H1 (cell line): ENCODE data around the gene GJD3. TPM values are rescaled to one million over a fixed set of nuclear protein-coding genes. Genes with fewer than 3 reads are reported as not detected.

ENCODE experiments used
- CTCF ChIA-PET: fragments of 300-600 bp; sonication (Branson Sonifier 250); formaldehyde crosslinking; loops from one replicate; lab custom pipeline; 2021; ENCODE audit not compliant: partially characterized antibody; lab: Charles Lee
- POLR2A ChIA-PET: fragments of 300-600 bp; sonication (Branson Sonifier 250); formaldehyde crosslinking; loops from one replicate; lab custom pipeline; 2021; ENCODE audit warnings: inconsistent platforms; ENCODE audit not compliant: partially characterized antibody; lab: Charles Lee
- DNase-seq, 2 experiments: peaks; one replicate each; pipeline versions ENCODE4 v3.0.0 to v3.0.0-alpha.2; 2010 to 2022; ENCODE audit warnings: low spot score in 2 of 2, low read depth in 1 of 2, mixed read lengths in 1 of 2
- FAIRE-seq: peaks from 2 replicates; lab custom pipeline; 2011; peaks lifted over from hg19 to GRCh38; lab: Jason Lieb, UNC
- H2AFZ ChIP-seq: 2 replicates; pipeline ENCODE4 v1.8.1; 2012; ENCODE audit warnings: low read length, inconsistent platforms
- H2AK5ac ChIP-seq: 2 replicates; pipeline ENCODE4 v1.6.1; 2013; ENCODE audit warnings: low read depth, low read length
- H2BK120ac ChIP-seq: replicated peaks from 2 replicates; pipeline ENCODE3; 2013; ENCODE audit warnings: low read depth, low read length, inconsistent platforms
- H2BK12ac ChIP-seq: 2 replicates; pipeline ENCODE4 v1.6.1; 2013; ENCODE audit warnings: low read depth, low read length
- H2BK15ac ChIP-seq: 2 replicates; pipeline ENCODE4 v1.6.1; 2013; ENCODE audit warnings: low read length
- H2BK20ac ChIP-seq: 2 replicates; pipeline ENCODE4 v1.6.1; 2013; ENCODE audit warnings: low read length
- H2BK5ac ChIP-seq: 2 replicates; pipeline ENCODE4 v1.6.1; 2013; ENCODE audit warnings: low read depth, low read length
- H3K14ac ChIP-seq: 2 replicates; pipeline ENCODE4 v1.6.1; 2013; ENCODE audit warnings: inconsistent platforms; ENCODE audit not compliant: insufficient read length
- H3K18ac ChIP-seq: 2 replicates; pipeline ENCODE4 v1.6.1; 2013; ENCODE audit warnings: low read length; ENCODE audit errors: extremely low read depth
- H3K23ac ChIP-seq: 2 replicates; pipeline ENCODE4 v1.6.1; 2013; ENCODE audit warnings: inconsistent platforms; ENCODE audit not compliant: insufficient read length
- H3K23me2 ChIP-seq: 2 replicates; pipeline ENCODE4 v1.6.1; 2013; ENCODE audit warnings: low read depth, low read length
- H3K27ac ChIP-seq: 2 replicates; pipeline ENCODE4 v1.6.1; 2011; ENCODE audit warnings: low read depth, low read length, inconsistent platforms
- H3K27me3 ChIP-seq, 4 experiments: replicated peaks in 1 of 4; 1 replicate in 1 of 4; 2 replicates in 3 of 4; pipeline versions ENCODE4 v1.6.1 to v1.8.1; 2011 to 2013; ENCODE audit warnings: low read length in 3 of 4, mild to moderate bottlenecking in 3 of 4, inconsistent platforms in 2 of 4, mixed read lengths in 2 of 4, moderate library complexity in 1 of 4; ENCODE audit not compliant: control insufficient read depth in 3 of 4, insufficient read depth in 3 of 4; ENCODE audit errors: extremely low read depth in 1 of 4
- H3K36me3 ChIP-seq, 4 experiments: 2 replicates each; pipeline versions ENCODE4 v1.6.1 to v1.8.1; 2011 to 2013; ENCODE audit warnings: mild to moderate bottlenecking in 4 of 4, low read length in 3 of 4, moderate library complexity in 2 of 4, control low read depth in 1 of 4, inconsistent platforms in 1 of 4; ENCODE audit not compliant: insufficient read depth in 4 of 4, control insufficient read depth in 2 of 4
- H3K4ac ChIP-seq: replicated peaks from 2 replicates; pipeline ENCODE3; 2013; ENCODE audit warnings: low read length, low read depth, mixed read lengths, inconsistent platforms; ENCODE audit not compliant: insufficient read length
- H3K4me1 ChIP-seq, 4 experiments: replicated peaks in 1 of 4; 1 replicate in 1 of 4; 2 replicates in 3 of 4; pipeline versions ENCODE4 v1.6.1 to v1.8.1; 2011 to 2013; ENCODE audit warnings: low read length in 3 of 4, inconsistent platforms in 2 of 4, mixed read lengths in 1 of 4; ENCODE audit not compliant: insufficient read depth in 4 of 4, control insufficient read depth in 3 of 4
- H3K4me2 ChIP-seq, 2 experiments: 2 replicates each; pipeline versions ENCODE4 v1.6.1 to v1.8.1; 2011 to 2013; ENCODE audit warnings: low read depth in 2 of 2, low read length in 2 of 2, control low read depth in 1 of 2, inconsistent platforms in 1 of 2, mild to moderate bottlenecking in 1 of 2; ENCODE audit not compliant: insufficient read depth in 1 of 2
- H3K4me3 ChIP-seq, 4 experiments: fragments of 200-600, 300-600 bp in 1 of 4; sonication (generic), shearing (Covaris generic), sonication (Bioruptor Twin) in 1 of 4; 2 replicates each; pipeline versions ENCODE4 v1.5.1 to v1.8.1; 2011 to 2016; ENCODE audit warnings: low read length in 4 of 4, low read depth in 3 of 4, control low read depth in 2 of 4, inconsistent platforms in 2 of 4, mild to moderate bottlenecking in 2 of 4, mixed read lengths in 1 of 4, moderate library complexity in 1 of 4; ENCODE audit not compliant: insufficient read depth in 2 of 4; ENCODE audit errors: extremely low read depth in 1 of 4
- H3K56ac ChIP-seq: replicated peaks from 2 replicates; pipeline ENCODE3; 2013; ENCODE audit warnings: low read depth, mild to moderate bottlenecking, mixed read lengths, low read length, inconsistent platforms; ENCODE audit not compliant: insufficient read length
- H3K79me1 ChIP-seq: 2 replicates; pipeline ENCODE4 v1.6.1; 2013; ENCODE audit warnings: low read depth, low read length, control low read depth
- H3K79me2 ChIP-seq, 2 experiments: 2 replicates each; pipeline versions ENCODE4 v1.6.1 to v1.8.1; 2012 to 2013; ENCODE audit warnings: low read length in 2 of 2, mild to moderate bottlenecking in 2 of 2, inconsistent platforms in 1 of 2; ENCODE audit not compliant: insufficient read depth in 2 of 2, control insufficient read depth in 1 of 2
- H3K9ac ChIP-seq, 4 experiments: replicated peaks in 1 of 4; 1 replicate in 1 of 4; 2 replicates in 3 of 4; pipeline versions ENCODE4 v1.6.1 to v1.8.1; 2011 to 2013; ENCODE audit warnings: low read depth in 3 of 4, low read length in 3 of 4, control low read depth in 2 of 4, mild to moderate bottlenecking in 2 of 4, moderate library complexity in 2 of 4, inconsistent platforms in 1 of 4; ENCODE audit errors: extremely low read depth in 1 of 4
- H3K9me3 ChIP-seq, 2 experiments: 2 replicates each; pipeline versions ENCODE4 v1.6.1 to v1.8.1; 2012 to 2013; ENCODE audit warnings: mild to moderate bottlenecking in 2 of 2, moderate library complexity in 2 of 2, control low read depth in 1 of 2, inconsistent platforms in 1 of 2, low read depth in 1 of 2, low read length in 1 of 2, mixed read lengths in 1 of 2; ENCODE audit not compliant: insufficient read depth in 2 of 2
- H4K20me1 ChIP-seq, 2 experiments: replicated peaks in 1 of 2; 2 replicates each; pipeline versions ENCODE3 to v1.8.1; 2011 to 2013; ENCODE audit warnings: inconsistent platforms in 2 of 2, low read length in 2 of 2, mild to moderate bottlenecking in 1 of 2; ENCODE audit not compliant: insufficient read depth in 2 of 2, control insufficient read depth in 1 of 2
- H4K5ac ChIP-seq: 2 replicates; pipeline ENCODE4 v1.6.1; 2013; ENCODE audit warnings: low read length, low read depth, mixed read lengths, inconsistent platforms; ENCODE audit not compliant: insufficient read length
- H4K8ac ChIP-seq: 2 replicates; pipeline ENCODE4 v1.8.0; 2013; ENCODE audit warnings: mild to moderate bottlenecking, moderate library complexity, low read length, inconsistent platforms; ENCODE audit not compliant: insufficient read depth; ENCODE audit errors: extremely low read depth
- H4K91ac ChIP-seq: replicated peaks from 2 replicates; pipeline ENCODE3; 2013; ENCODE audit warnings: low read length, mixed read lengths, inconsistent platforms; ENCODE audit not compliant: insufficient read length
- KDM1A ChIP-seq: fragments of 200-600, 300-600 bp; sonication (generic); IDR thresholded peaks from 2 replicates; pipeline ENCODE4 v1.7.1; 2016; ENCODE audit warnings: mild to moderate bottlenecking, low read length, borderline replicate concordance
- RFX5 ChIP-seq: IDR thresholded peaks from 2 replicates; pipeline ENCODE4 v1.6.1; 2011; ENCODE audit warnings: low read depth, low read length, improper control_type of control experiment, borderline replicate concordance
- WGBS, 2 experiments: shearing (Covaris generic) in 1 of 2; methylation state at CpG; one replicate each; pipeline versions ENCODE4 v1.1.6 to v1.1.7; 2013 to 2015; ENCODE audit warnings: low lambda C conversion rate in 2 of 2, mixed read lengths in 2 of 2, inconsistent platforms in 1 of 2, low coverage in 1 of 2, missing lambda C conversion rate in 1 of 2; ENCODE audit not compliant: insufficient replicate concordance in 2 of 2, insufficient coverage in 1 of 2, insufficient read length in 1 of 2; ENCODE audit errors: extremely low coverage in 1 of 2, missing lambda C conversion rate in 1 of 2; 5-methylcytosine and 5-hydroxymethylcytosine counted together
- polyA plus RNA-seq, 7 experiments: library from polyadenylated mRNA; depleted of rRNA in 3 of 7; stranded (reverse) in 5 of 7; unstranded in 2 of 7; fragments of >200 nt in 5 of 7; fragments of 200-250 nt in 2 of 7; gene quantifications; 1 replicate in 5 of 7; 2 replicates in 1 of 7; 4 replicates in 1 of 7; pipeline versions ENCODE4 v1.2.1 to v1.2.3, GENCODE V29; 2011 to 2013; ENCODE audit warnings: missing spikeins in 2 of 7, mixed read lengths in 2 of 7
- total RNA-seq: library from RNA; stranded (reverse); fragmentation: NEBNext Ultra II Directional; extraction: Animal tissue kit (Norgen Biotek cat#: 25700); gene quantifications from 2 replicates; pipeline ENCODE4 v1.2.1, GENCODE V29; 2021

GJD3 gene
- total and polyA plus RNA-seq, 2 of the 8 experiments (the other 6 are each of a cell fraction or from before 2014, with no cell fraction given), result 0.53 to 1.9 TPM

DNA sequence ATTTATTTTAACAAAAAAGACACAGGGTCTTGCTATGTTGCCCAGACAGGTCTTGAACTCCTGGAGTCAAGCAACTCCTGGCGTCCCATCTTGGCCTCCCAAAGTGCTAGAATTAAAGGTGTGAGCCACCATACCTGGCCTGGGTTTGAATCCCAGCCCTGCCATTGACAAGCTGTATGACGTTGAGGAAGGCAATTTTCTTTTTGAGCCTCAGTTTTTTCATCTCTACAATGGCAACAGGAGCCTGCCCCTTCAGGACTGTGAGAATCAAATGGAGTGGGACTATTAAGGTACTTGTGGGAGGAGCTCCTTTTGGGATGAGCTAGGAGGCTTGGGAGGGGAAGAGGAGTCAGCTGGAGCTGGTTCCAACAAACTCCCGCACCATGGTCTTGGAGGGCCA is 49.3 kb downstream of the GJD3 start:
- Histone ChIP-seq H3K14ac (no peak overlapping the region), H4K91ac (no peak overlapping the region), H3K18ac (no peak overlapping the region), H3K9ac (no peak overlapping the region), H3K4me3 (no peak overlapping the region), H2AFZ (no peak overlapping the region), H3K4ac (no peak overlapping the region), H4K8ac (no peak overlapping the region), H4K20me1 (peaks cover 6 to 14% of the 10 kb centered on the region in 2 experiments), H3K27ac (no peak overlapping the region), H2BK15ac (no peak overlapping the region), H3K23ac (no peak overlapping the region), H2AK5ac (no peak overlapping the region), H3K79me1 (peaks cover 4% of the 10 kb centered on the region), H2BK12ac (no peak overlapping the region), H4K5ac (no peak overlapping the region), H3K4me1 (peaks cover 0 to 35% (median 23%) of the 10 kb centered on the region in 4 experiments; a peak in 6 of 7 replicates), H3K56ac (no peak overlapping the region), H3K27me3 (peaks cover 0 to 30% (median 16%) of the 10 kb centered on the region in 4 experiments; a peak in 5 of 7 replicates), H3K9me3 (no peaks in the 10 kb centered on the region), H2BK20ac (no peak overlapping the region), H3K36me3 (no peaks in the 10 kb centered on the region), H3K23me2 (peaks cover 18% of the 10 kb centered on the region), H3K4me2 (no peak overlapping the region), H2BK120ac (no peak overlapping the region), H3K79me2 (peaks cover 0 to 10% of the 10 kb centered on the region in 2 experiments; a peak in 2 of 4 replicates), H2BK5ac (no peak overlapping the region)
- ChIA-PET CTCF (interaction anchor here (0.6 to 39.2 kb wide), 7 partner anchors 8 to 101 kb away, joined by 3 to 1198 read pairs (median 4); partner anchors contain the start of genes GJD3 and RARA), POLR2A (interaction anchor here (0.7 to 30.6 kb wide), 4 partner anchors 19 to 214 kb away, joined by 3 to 570 read pairs (median 272); partner anchors contain the start of genes CDC6, GJD3 and RARA)
- FAIRE-seq (no peak), DNase-seq (no peak)
- WGBS, 2 experiments, result 77% methylated on average over 3 of the region's 3 CpGs; no CpG with 5 or more reads in 1 of the 2 experiments
- TF ChIP-seq RFX5, result no peak
- 0 out of 2 replicates have a peak, but pooled peaks have one; percentile 47 for TF ChIP-seq KDM1A
